ENCODE data around the gene NIM1K.

The NIM1K gene

GRCh38 chr5:43150748-43151147, 41.3 kb upstream of the NIM1K start:
- ChIA-PET CTCF (no interaction called here), POLR2A (ENCODE audit: low non-redundant PET) (no interaction called here)
- H3K27ac ChIP-seq, result no peak overlapping the region
- TF ChIP-seq CTCF (conservative IDR thresholded peaks at IDR 0.05; ENCODE audit: low read depth), result no peak
- DNase-seq (ENCODE audit: low spot score), result no peak

GRCh38 chr5:43152946-43153345, 39.1 kb upstream of the NIM1K start:
- DNase-seq (ENCODE audit: low spot score), result no peak
- no peak overlapping the region for H3K27ac ChIP-seq
- POLR2A ChIA-PET (ENCODE audit: low non-redundant PET), result no interaction called here
- CTCF ChIA-PET, result no interaction called here
- TF ChIP-seq CTCF (conservative IDR thresholded peaks at IDR 0.05; ENCODE audit: low read depth), result no peak

DNA sequence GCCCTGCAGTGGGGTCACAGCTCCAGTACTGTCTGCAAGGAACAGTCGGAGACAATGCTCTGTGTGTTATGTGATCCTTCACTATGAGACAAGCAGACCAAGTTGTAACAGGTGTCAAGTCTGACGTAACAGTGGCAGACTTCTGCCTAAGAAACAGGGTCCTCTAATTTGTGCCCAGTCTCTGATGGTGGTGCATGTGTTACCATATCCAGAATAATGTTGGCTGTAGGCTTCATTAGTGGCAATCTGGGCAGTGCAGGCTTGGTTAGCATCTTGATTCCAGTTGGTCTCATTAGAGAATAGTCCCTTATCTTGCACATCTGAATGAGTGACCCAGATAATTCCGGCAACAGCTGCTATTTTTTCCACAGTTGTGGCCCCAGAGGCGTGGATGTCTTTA, 37.6 kb upstream of the NIM1K start:
- no peak overlapping the region for H3K27ac ChIP-seq
- POLR2A ChIA-PET (ENCODE audit: low non-redundant PET), result no interaction called here
- CTCF ChIA-PET, result no interaction called here
- no peak for DNase-seq (ENCODE audit: low spot score)
- no peak for TF ChIP-seq CTCF (conservative IDR thresholded peaks at IDR 0.05; ENCODE audit: low read depth)

GRCh38 chr5:43155394-43156096, 36.5 kb upstream of the NIM1K start:
- no peak for DNase-seq (ENCODE audit: low spot score)
- TF ChIP-seq CTCF (conservative IDR thresholded peaks at IDR 0.05; ENCODE audit: low read depth), result no peak
- no peak overlapping the region for H3K27ac ChIP-seq
- POLR2A ChIA-PET (ENCODE audit: low non-redundant PET), result no interaction called here
- CTCF ChIA-PET, result interaction anchor here (0.8 kb wide), 1 partner anchor 50 kb away, joined by 3 read pairs; no protein-coding TSS in a partner anchor

GRCh38 chr5:43156388-43156787, 35.6 kb upstream of the NIM1K start:
- no peak for TF ChIP-seq CTCF (conservative IDR thresholded peaks at IDR 0.05; ENCODE audit: low read depth)
- POLR2A ChIA-PET (ENCODE audit: low non-redundant PET), result no interaction called here
- no peak overlapping the region for H3K27ac ChIP-seq
- CTCF ChIA-PET, result interaction anchor here (0.8 kb wide), 1 partner anchor 50 kb away, joined by 3 read pairs; no protein-coding TSS in a partner anchor
- no peak for DNase-seq (ENCODE audit: low spot score)

GRCh38 chr5:43157068-43157467, 35.0 kb upstream of the NIM1K start:
- no peak for TF ChIP-seq CTCF (conservative IDR thresholded peaks at IDR 0.05; ENCODE audit: low read depth)
- no peak overlapping the region for H3K27ac ChIP-seq
- ChIA-PET CTCF (no interaction called here), POLR2A (ENCODE audit: low non-redundant PET) (no interaction called here)
- no peak for DNase-seq (ENCODE audit: low spot score)

Measured in RWPE1 (cell line).